Activated T-helper 1 cell treated with anti-CD3 and anti-CD28 coated beads, Interleukin-2, amount 50 U/mL, for 16 hours (primary cell): ENCODE data around the gene CTCF.

Experiments
- DNase-seq, 2 donors: peaks; one replicate each; pipeline ENCODE4 v3.0.0-alpha.2; 2020; ENCODE audit warnings: low read depth in 1 of 2, low spot score in 1 of 2

The CTCF gene

GRCh38 chr16:67663151-67663876 lies 101.0 kb downstream of the CTCF start:
- DNase-seq, result no peak

GRCh38 chr16:67663877-67664222 lies 101.5 kb downstream of the CTCF start:
- DNase-seq, result no peak

- DNase-seq, result no peak
Observed at GRCh38 chr16:67664258-67664657, 101.9 kb downstream of the CTCF start.

GRCh38 chr16:67664871-67665270 lies 102.5 kb downstream of the CTCF start:
- no peak for DNase-seq

GRCh38 chr16:67665598-67665997 lies 103.3 kb downstream of the CTCF start:
- no peak for DNase-seq

- DNase-seq, result no peak
Observed at GRCh38 chr16:67666032-67666551, 103.8 kb downstream of the CTCF start.

GRCh38 chr16:67666559-67667452 lies 104.5 kb downstream of the CTCF start, which contains the start of the genes C16orf86 and ENKD1:
Gene C16orf86 (plus strand): TSS chr16:67666814. CDS start chr16:67666971, 157 bp downstream.
Gene ENKD1 (minus strand): TSS chr16:67666750. CDS start chr16:67666442, 308 bp downstream.
- peak; percentile 55 to 70 for DNase-seq

- DNase-seq, result no peak
Observed at GRCh38 chr16:67667453-67667816, 105.1 kb downstream of the CTCF start.

- peak; percentile 58 to 72 for DNase-seq
Observed at GRCh38 chr16:67667817-67668494, 105.6 kb downstream of the CTCF start.

- DNase-seq, result no peak
Observed at GRCh38 chr16:67668495-67669157, 106.3 kb downstream of the CTCF start.

- DNase-seq, result no peak
Observed at GRCh38 chr16:67669499-67670101, 107.3 kb downstream of the CTCF start.

- DNase-seq, result no peak
Observed at GRCh38 chr16:67672306-67672705, 110.0 kb downstream of the CTCF start.

- DNase-seq, result no peak
Observed at GRCh38 chr16:67672739-67673662, 110.7 kb downstream of the CTCF start.

GRCh38 chr16:67673712-67674580 lies 111.6 kb downstream of the CTCF start:
- no peak for DNase-seq

- DNase-seq, result no peak
Observed at GRCh38 chr16:67674851-67675578, 112.7 kb downstream of the CTCF start.

GRCh38 chr16:67675579-67675935 lies 113.2 kb downstream of the CTCF start:
- DNase-seq, result no peak

- DNase-seq, result no peak
Observed at GRCh38 chr16:67675999-67676398, 113.7 kb downstream of the CTCF start.

- DNase-seq, result no peak
Observed at GRCh38 chr16:67676516-67676915, 114.2 kb downstream of the CTCF start.
